Endothelial cell of umbilical vein (primary cell): ENCODE data around the gene CARHSP1. TPM values are rescaled to one million over a fixed set of nuclear protein-coding genes. Genes with fewer than 3 reads are reported as not detected.

Source experiments
- BruUV-seq: library from RNA; stranded (reverse); fragments of 400-500 nt; replicated peaks from 2 replicates; lab custom pipeline; 2021; lab: Mats Ljungman, UMichigan
- CTCF ChIA-PET: fragments of 300-600, 350-600 bp; sonication (Branson Sonifier 250); formaldehyde crosslinking; loops from one replicate; lab custom pipeline; 2021; ENCODE audit warnings: antibody characterized with exemption, inconsistent platforms; lab: Charles Lee
- POLR2A ChIA-PET: fragments of 300-600, 350-600 bp; sonication (Branson Sonifier 250); formaldehyde crosslinking; loops from one replicate; lab custom pipeline; 2021; ENCODE audit warnings: antibody characterized with exemption, inconsistent platforms; lab: Charles Lee
- DNase-seq: peaks from one replicate; pipeline ENCODE4 v3.0.0-alpha.2; 2011; ENCODE audit warnings: low read depth, low spot score
- FAIRE-seq: peaks from 2 replicates; lab custom pipeline; 2011; peaks lifted over from hg19 to GRCh38; lab: Jason Lieb, UNC
- H2AFZ ChIP-seq: 2 replicates; pipeline ENCODE4 v1.6.0; 2012; ENCODE audit warnings: low read depth, low read length, control low read depth, inconsistent platforms
- H3K27ac ChIP-seq: 2 replicates; pipeline ENCODE4 v1.5.1; 2011; ENCODE audit warnings: low read depth, mild to moderate bottlenecking, control low read depth, low read length, moderate library complexity; ENCODE audit not compliant: insufficient read depth
- H3K27me3 ChIP-seq, 2 experiments: 2 replicates each; pipeline versions ENCODE4 v1.6.0 to v1.6.1; 2011; ENCODE audit warnings: low read length in 2 of 2, mixed read lengths in 1 of 2; ENCODE audit not compliant: control insufficient read depth in 2 of 2, insufficient read depth in 2 of 2
- H3K36me3 ChIP-seq, 2 experiments: 2 replicates in 1 of 2; 3 replicates in 1 of 2; pipeline ENCODE4 v1.5.1; 2011; ENCODE audit warnings: low read length in 2 of 2, mild to moderate bottlenecking in 1 of 2, moderate library complexity in 1 of 2; ENCODE audit not compliant: control insufficient read depth in 2 of 2, insufficient read depth in 2 of 2; ENCODE audit errors: extremely low read depth in 1 of 2
- H3K4me1 ChIP-seq: 3 replicates; pipeline ENCODE4 v1.5.1; 2011; ENCODE audit warnings: mild to moderate bottlenecking, low read length; ENCODE audit not compliant: control insufficient read depth, insufficient read depth; ENCODE audit errors: extremely low read depth
- H3K4me2 ChIP-seq: 2 replicates; pipeline ENCODE4 v1.6.1; 2011; ENCODE audit warnings: low read length, control low read depth, mixed read lengths; ENCODE audit not compliant: insufficient read depth
- H3K4me3 ChIP-seq, 3 experiments: fragments of 200-600 bp in 1 of 3; sonication (generic), shearing (Covaris generic) in 1 of 3; replicated peaks in 1 of 3; 2 replicates each; pipeline ENCODE4 v1.5.1; 2011 to 2016; ENCODE audit warnings: control low read depth in 3 of 3, low read length in 3 of 3, mild to moderate bottlenecking in 2 of 3, inconsistent platforms in 1 of 3, low read depth in 1 of 3, moderate library complexity in 1 of 3; ENCODE audit not compliant: insufficient read depth in 1 of 3
- H3K79me2 ChIP-seq: 2 replicates; pipeline ENCODE4 v1.6.0; 2012; ENCODE audit warnings: low read length, inconsistent platforms; ENCODE audit not compliant: control insufficient read depth, insufficient read depth
- H3K9ac ChIP-seq: replicated peaks from 2 replicates; pipeline ENCODE3; 2011; ENCODE audit warnings: low read length, control low read depth; ENCODE audit not compliant: insufficient read depth; ENCODE audit errors: extremely low read depth
- H3K9me1 ChIP-seq: replicated peaks from 3 replicates; pipeline ENCODE4 v1.6.0; 2011; ENCODE audit warnings: mild to moderate bottlenecking, low read length; ENCODE audit not compliant: control insufficient read depth, insufficient read depth; ENCODE audit errors: extremely low read depth
- H3K9me3 ChIP-seq: replicated peaks from 2 replicates; pipeline ENCODE4 v1.5.1; 2012; ENCODE audit warnings: low read length, inconsistent platforms; ENCODE audit not compliant: control insufficient read depth, insufficient read depth
- H4K20me1 ChIP-seq: replicated peaks from 2 replicates; pipeline ENCODE3; 2011; ENCODE audit warnings: mild to moderate bottlenecking, low read length; ENCODE audit not compliant: control insufficient read depth, insufficient read depth; ENCODE audit errors: extremely low read depth
- CTCF ChIP-seq, 2 donors: IDR thresholded peaks; 1 replicate in 1 of 2; 2 replicates in 1 of 2; pipeline ENCODE4 v1.5.1; 2011; ENCODE audit warnings: low read length in 2 of 2, mild to moderate bottlenecking in 2 of 2, moderate library complexity in 2 of 2, control low read depth in 1 of 2, inconsistent platforms in 1 of 2, low read depth in 1 of 2; ENCODE audit not compliant: insufficient read depth in 1 of 2; ENCODE audit errors: extremely low read depth in 1 of 2
- EZH2 ChIP-seq: IDR thresholded peaks from 2 replicates; pipeline ENCODE4 v1.6.1; 2012; ENCODE audit warnings: borderline replicate concordance, low read depth, mild to moderate bottlenecking, moderate library complexity, low read length, inconsistent platforms; ENCODE audit not compliant: severe bottlenecking
- FOS ChIP-seq: IDR thresholded peaks from 2 replicates; pipeline ENCODE4 v1.6.1; 2011; ENCODE audit warnings: mild to moderate bottlenecking, low read length, moderate library complexity, borderline replicate concordance; ENCODE audit not compliant: insufficient read depth
- GATA2 ChIP-seq: IDR thresholded peaks from 2 replicates; pipeline ENCODE4 v1.7.0; 2011; ENCODE audit warnings: low read depth, mild to moderate bottlenecking, moderate library complexity, mixed read lengths, low read length; ENCODE audit not compliant: insufficient read length, insufficient read depth
- JUN ChIP-seq: IDR thresholded peaks from 2 replicates; pipeline ENCODE4 v1.6.1; 2011; ENCODE audit warnings: borderline replicate concordance, low read depth; ENCODE audit not compliant: insufficient read length, insufficient read depth
- MAX ChIP-seq: IDR thresholded peaks from 2 replicates; pipeline ENCODE4 v1.6.1; 2011; ENCODE audit not compliant: insufficient read depth, insufficient read length
- MYC ChIP-seq: IDR thresholded peaks from one replicate; pipeline ENCODE4 v1.6.1; 2011; ENCODE audit warnings: mild to moderate bottlenecking, low read depth, low read length
- POLR2A ChIP-seq: IDR thresholded peaks from 2 replicates; pipeline ENCODE4 v1.6.1; 2012; ENCODE audit warnings: low read depth, mild to moderate bottlenecking, control low read depth, low read length
- POLR2AphosphoS5 ChIP-seq: IDR thresholded peaks from 2 replicates; pipeline ENCODE4 v1.6.1; 2012; ENCODE audit warnings: low read depth, mild to moderate bottlenecking, control low read depth, low read length, moderate library complexity; ENCODE audit not compliant: insufficient read depth
- dilution Hi-C: fragments of 300-500 bp; cut with MboI; formaldehyde crosslinking; loops from one replicate; pipeline ENCODE4 v1.15.0; 2019; ENCODE audit warnings: low sequenced_read_pairs; ENCODE audit not compliant: extremely low pct_ligation_motif_present
- intact Hi-C: fragments of 100-400 bp; cut with micrococcal nuclease; formaldehyde crosslinking; loops from one replicate; pipeline ENCODE4 v1.10.0; 2022
- polyA plus RNA-seq, 4 experiments: library from polyadenylated mRNA; depleted of rRNA in 3 of 4; stranded (reverse) in 3 of 4; unstranded in 1 of 4; fragments of >200 nt; gene quantifications; 2 replicates each; pipeline versions ENCODE4 v1.2.1 to v1.2.3, GENCODE V29; 2011 to 2012; ENCODE audit warnings: missing spikeins in 1 of 4
- total RNA-seq: library from RNA; stranded (reverse); gene quantifications from 2 replicates; pipeline ENCODE4 v1.2.3, GENCODE V29; 2021

The CARHSP1 gene
- total and polyA plus RNA-seq, 2 donors (not counting 3 experiments of a cell fraction or from before 2014, with no cell fraction given): 64.9 to 72.5 TPM

- Histone ChIP-seq H3K4me3 (no peak overlapping the region), H3K9ac (no peak overlapping the region), H3K79me2 (no peaks in the 10 kb centered on the region), H3K9me3 (no peaks in the 10 kb centered on the region), H4K20me1 (no peaks in the 10 kb centered on the region), H3K4me1 (peaks cover 12% of the 10 kb centered on the region), H2AFZ (no peak overlapping the region), H3K27me3 (no peaks in the 10 kb centered on the region), H3K27ac (no peak overlapping the region), H3K4me2 (no peak overlapping the region), H3K9me1 (no peaks in the 10 kb centered on the region), H3K36me3 (peaks cover 5 to 16% of the 10 kb centered on the region in 2 experiments)
- dilution Hi-C loops: no loop called here
- CTCF ChIA-PET: interaction anchor here (2.1 kb wide), 1 partner anchor 121 kb away, joined by 9 read pairs; no protein-coding TSS in a partner anchor
- no peak for TF ChIP-seq CTCF (IDR thresholded peaks at IDR 0.05; ENCODE audit: extremely low read depth in 1 of 2, insufficient read depth in 1 of 2, low read depth in 1 of 2, low read length in 2 of 2)
- TF ChIP-seq POLR2AphosphoS5: no peak
- TF ChIP-seq JUN: no peak
- TF ChIP-seq POLR2A: no peak
- TF ChIP-seq GATA2: no peak
- no peak for TF ChIP-seq MAX
- no peak for TF ChIP-seq FOS
- no peak for TF ChIP-seq MYC
- no peak for TF ChIP-seq EZH2
- no peak for DNase-seq
- no peak for FAIRE-seq
- BruUV-seq: no TSS peak
- POLR2A ChIA-PET: no interaction called here
- intact Hi-C loops: loop anchor here (5.0 kb wide), 1 partner anchor 119 kb away; no protein-coding TSS in a partner anchor
Measured at GRCh38 chr16:8887952-8888560, 19.2 kb upstream of the CARHSP1 start.
